Breast epithelium (tissue), 3 donors: ENCODE data around the gene PDZD2.

Experiments
- CTCF ChIP-seq, 3 donors: fragments of 450-650 bp; IDR thresholded peaks; one replicate each; pipeline ENCODE4 v1.5.1; 2016 to 2017; ENCODE audit warnings: antibody characterized with exemption in 3 of 3, mild to moderate bottlenecking in 3 of 3, moderate library complexity in 3 of 3
- POLR2A ChIP-seq: fragments of 450-650 bp; IDR thresholded peaks from one replicate; pipeline ENCODE4 v1.6.1; 2016; ENCODE audit warnings: antibody characterized with exemption, mild to moderate bottlenecking, moderate library complexity
- POLR2AphosphoS5 ChIP-seq, 3 donors: sonication (generic); formaldehyde crosslinking; IDR thresholded peaks; one replicate each; pipeline ENCODE4 v1.6.1; 2017; ENCODE audit warnings: antibody characterized with exemption in 3 of 3

- TF ChIP-seq POLR2A (no peak), POLR2AphosphoS5 (IDR thresholded peaks at IDR 0.05) (no peak), CTCF (IDR thresholded peaks at IDR 0.05) (no peak)
These were observed 443.8 kb downstream of the PDZD2 start for GRCh38 chr5:32082701-32083100.
